Hepatocyte (in vitro differentiated cells): Measurements from ENCODE around the gene DMD. TPM values are rescaled to one million over a fixed set of nuclear protein-coding genes. Genes with fewer than 3 reads are reported as not detected.
A peak's percentile ranks its signal among the peaks of the same experiment; 100 is the strongest.

Experiments used
- DNase-seq: peaks from one replicate; pipeline ENCODE4 v3.0.0-alpha.2; 2016; ENCODE audit warnings: low spot score
- H2AFZ ChIP-seq: fragments of 200-600 bp; sonication (generic); 2 replicates; pipeline ENCODE4 v1.6.0; 2016; ENCODE audit warnings: antibody characterized with exemption, mild to moderate bottlenecking
- H3K27ac ChIP-seq: fragments of 200-600 bp; sonication (generic); 2 replicates; pipeline ENCODE4 v1.5.1; 2016; ENCODE audit warnings: mild to moderate bottlenecking
- H3K27me3 ChIP-seq: fragments of 200-600 bp; sonication (generic); 2 replicates; pipeline ENCODE4 v1.6.1; 2016
- H3K36me3 ChIP-seq: fragments of 200-600 bp; sonication (generic); replicated peaks from 2 replicates; pipeline ENCODE4 v1.5.1; 2016; ENCODE audit warnings: low read depth; ENCODE audit not compliant: insufficient read depth
- H3K4me1 ChIP-seq: fragments of 200-600 bp; sonication (generic); 2 replicates; pipeline ENCODE4 v1.5.1; 2016; ENCODE audit warnings: mild to moderate bottlenecking, moderate library complexity; ENCODE audit not compliant: insufficient read depth
- H3K4me2 ChIP-seq: fragments of 200-600 bp; sonication (generic); 2 replicates; pipeline ENCODE4 v1.6.0; 2016
- H3K4me3 ChIP-seq: fragments of 200-600 bp; sonication (generic); 2 replicates; pipeline ENCODE4 v1.5.1; 2016; ENCODE audit warnings: mild to moderate bottlenecking
- H3K79me2 ChIP-seq: fragments of 200-600 bp; sonication (generic); 2 replicates; pipeline ENCODE4 v1.6.0; 2017; ENCODE audit warnings: mild to moderate bottlenecking
- H3K9me2 ChIP-seq: fragments of 200-600 bp; sonication (generic); replicated peaks from 2 replicates; pipeline ENCODE4 v1.6.0; 2017; ENCODE audit warnings: mild to moderate bottlenecking; ENCODE audit not compliant: insufficient read depth
- H3K9me3 ChIP-seq: fragments of 200-600 bp; sonication (generic); 2 replicates; pipeline ENCODE4 v1.5.1; 2016; ENCODE audit warnings: low read depth, mild to moderate bottlenecking
- H4K20me1 ChIP-seq: fragments of 200-600 bp; sonication (generic); 2 replicates; pipeline ENCODE4 v1.6.0; 2016; ENCODE audit warnings: mild to moderate bottlenecking; ENCODE audit not compliant: insufficient read depth, poor library complexity, severe bottlenecking
- CTCF ChIP-seq: fragments of 200-600 bp; sonication (generic); IDR thresholded peaks from 2 replicates; pipeline ENCODE4 v1.5.1; 2016; ENCODE audit warnings: antibody characterized with exemption, mild to moderate bottlenecking; ENCODE audit not compliant: poor library complexity
- EZH2 ChIP-seq: fragments of 200-600 bp; sonication (generic); IDR thresholded peaks from 2 replicates; pipeline ENCODE4 v1.6.1; 2016; ENCODE audit warnings: antibody characterized with exemption, mild to moderate bottlenecking, borderline replicate concordance
- EZH2phosphoT487 ChIP-seq: fragments of 200-600 bp; sonication (generic); IDR thresholded peaks from one replicate; pipeline ENCODE4 v1.6.1; 2018; ENCODE audit warnings: antibody characterized with exemption, mild to moderate bottlenecking, low read depth, moderate library complexity; ENCODE audit not compliant: unreplicated experiment, severe bottlenecking
- WGBS: methylation state at CpG from one replicate; pipeline ENCODE4 v1.1.6; 2016; ENCODE audit warnings: low lambda C conversion rate; ENCODE audit errors: missing lambda C conversion rate; 5-methylcytosine and 5-hydroxymethylcytosine counted together
- polyA plus RNA-seq: library from polyadenylated mRNA; unstranded; fragments of >200 nt; fragmentation: Nextera tagmentation; extraction: Ambion mirVana; gene quantifications from 2 replicates; pipeline ENCODE4 v1.2.1, GENCODE V29; 2016
- total RNA-seq: library from RNA; depleted of rRNA; stranded (reverse); fragments of >200 nt; gene quantifications from 2 replicates; pipeline ENCODE4 v1.2.3, GENCODE V29; 2014

The DMD gene
- total and polyA plus RNA-seq, 2 experiments from 2014 or later = 14.2 to 27.8 TPM

GRCh38 chrX:32150141-32150540 lies 1061.2 kb downstream of the DMD start:
- WGBS = 66% methylated on average over 6 of the region's 6 CpGs
- Histone ChIP-seq H3K9me3 (no peaks in the 10 kb centered on the region), H3K79me2 (no peaks in the 10 kb centered on the region), H3K36me3 (no peaks in the 10 kb centered on the region), H3K27me3 (no peaks in the 10 kb centered on the region), H3K27ac (no peak overlapping the region), H3K4me1 (no peaks in the 10 kb centered on the region), H2AFZ (no peak overlapping the region), H3K4me2 (no peak overlapping the region), H4K20me1 (no peaks in the 10 kb centered on the region), H3K4me3 (no peak overlapping the region), H3K9me2 (no peaks in the 10 kb centered on the region)
- DNase-seq = no peak
- no peak for TF ChIP-seq EZH2phosphoT487
- no peak for TF ChIP-seq EZH2
- no peak for TF ChIP-seq CTCF

DNA sequence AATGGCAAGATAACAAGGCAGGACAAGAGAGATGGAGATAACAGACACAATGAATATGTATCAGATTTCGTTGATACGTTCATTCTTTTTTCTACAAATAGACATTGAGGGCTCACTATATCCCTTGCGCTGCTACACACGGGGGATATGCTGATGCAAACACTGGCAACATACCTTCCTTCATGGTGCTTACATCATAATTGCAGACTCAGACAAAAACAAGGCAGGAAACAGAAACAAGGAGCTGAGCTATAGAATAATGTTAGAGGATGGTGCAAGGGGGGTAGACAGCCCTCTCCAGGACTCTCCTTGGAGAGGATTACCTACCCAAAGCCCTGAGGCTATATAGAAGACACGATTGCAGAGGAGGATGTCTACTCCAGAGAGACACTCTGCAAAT lies 1069.5 kb downstream of the DMD start:
- 79% methylated on average over 5 of the region's 5 CpGs for WGBS

GRCh38 chrX:32139476-32139875 lies 1071.9 kb downstream of the DMD start:
- Histone ChIP-seq H3K4me1 (no peaks in the 10 kb centered on the region), H3K27ac (no peak overlapping the region), H4K20me1 (no peaks in the 10 kb centered on the region), H2AFZ (no peak overlapping the region), H3K36me3 (no peaks in the 10 kb centered on the region), H3K9me3 (no peaks in the 10 kb centered on the region), H3K4me3 (no peak overlapping the region), H3K79me2 (no peaks in the 10 kb centered on the region), H3K9me2 (no peaks in the 10 kb centered on the region), H3K4me2 (no peak overlapping the region), H3K27me3 (no peaks in the 10 kb centered on the region)
- TF ChIP-seq EZH2 = no peak
- no peak for TF ChIP-seq CTCF
- TF ChIP-seq EZH2phosphoT487 = no peak
- no peak for DNase-seq

More for the DNA sequence above, 1069.5 kb downstream of the DMD start:
- Histone ChIP-seq H2AFZ (no peak overlapping the region), H3K36me3 (no peaks in the 10 kb centered on the region), H3K4me3 (no peak overlapping the region), H3K27ac (no peak overlapping the region), H3K4me1 (no peaks in the 10 kb centered on the region), H3K4me2 (no peak overlapping the region), H4K20me1 (no peaks in the 10 kb centered on the region), H3K27me3 (no peaks in the 10 kb centered on the region), H3K79me2 (no peaks in the 10 kb centered on the region), H3K9me3 (no peaks in the 10 kb centered on the region), H3K9me2 (no peaks in the 10 kb centered on the region)
- no peak for DNase-seq
- no peak for TF ChIP-seq EZH2
- TF ChIP-seq CTCF = no peak
- no peak for TF ChIP-seq EZH2phosphoT487

GRCh38 chrX:32137525-32137924 lies 1073.8 kb downstream of the DMD start:
- Histone ChIP-seq H3K9me2 (no peaks in the 10 kb centered on the region), H2AFZ (no peak overlapping the region), H3K79me2 (no peaks in the 10 kb centered on the region), H4K20me1 (no peaks in the 10 kb centered on the region), H3K4me2 (no peak overlapping the region), H3K4me3 (no peak overlapping the region), H3K27me3 (no peaks in the 10 kb centered on the region), H3K27ac (no peak overlapping the region), H3K4me1 (no peaks in the 10 kb centered on the region), H3K9me3 (no peaks in the 10 kb centered on the region), H3K36me3 (no peaks in the 10 kb centered on the region)
- 59% methylated on average over 2 of the region's 2 CpGs for WGBS
- DNase-seq = peak; percentile 38
- TF ChIP-seq EZH2phosphoT487 (no peak), CTCF (no peak), EZH2 (no peak)
